ENCODE measurements around the gene TP53AIP1. TPM values are rescaled to one million over a fixed set of nuclear protein-coding genes. Genes with fewer than 3 reads are reported as not detected.
A peak's percentile ranks its signal among the peaks of the same experiment; 100 is the strongest.

The TP53AIP1 gene
- total and polyA plus RNA-seq, 2 experiments from 2014 or later, result 0.17 to 0.23 TPM

DNA sequence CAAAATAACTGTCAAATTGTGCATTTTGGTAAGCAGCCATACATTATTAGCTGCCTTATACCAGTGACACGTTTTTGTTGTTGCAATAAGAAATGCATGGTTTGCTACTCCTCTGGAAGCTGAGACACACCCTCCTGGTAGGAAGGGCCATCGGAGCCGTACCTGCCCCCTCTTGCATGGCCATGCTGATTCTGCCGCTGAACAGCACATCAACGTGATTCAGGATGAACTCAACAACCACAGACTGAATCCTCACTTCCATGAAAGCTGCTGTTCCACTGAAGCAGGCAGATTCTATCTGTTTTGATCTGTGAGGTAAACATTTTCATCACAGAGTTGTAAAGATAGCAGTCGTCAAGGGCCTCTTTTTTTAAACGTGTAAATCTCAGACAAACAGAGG lies 38.6 kb upstream of the TP53AIP1 start:
- Histone ChIP-seq H3K27me3 (no peaks in the 10 kb centered on the region), H3K36me3 (replicated peaks; ENCODE audit: insufficient read depth, low read depth) (peaks cover 3% of the 10 kb centered on the region), H3K9me2 (replicated peaks; ENCODE audit: insufficient read depth) (no peaks in the 10 kb centered on the region), H4K20me1 (ENCODE audit: insufficient read depth, poor library complexity, severe bottlenecking) (no peaks in the 10 kb centered on the region), H3K4me1 (ENCODE audit: insufficient read depth) (no peaks in the 10 kb centered on the region), H3K9me3 (ENCODE audit: low read depth) (no peaks in the 10 kb centered on the region), H3K4me2 (no peak overlapping the region), H2AFZ (no peak overlapping the region), H3K4me3 (no peak overlapping the region), H3K27ac (no peak overlapping the region), H3K79me2 (no peaks in the 10 kb centered on the region)
- no peak for TF ChIP-seq EZH2 (IDR thresholded peaks at IDR 0.05; ENCODE audit: borderline replicate concordance)
- TF ChIP-seq EZH2phosphoT487 (IDR thresholded peaks at IDR 0.05; ENCODE audit: low read depth, severe bottlenecking, unreplicated experiment), result no peak
- TF ChIP-seq, protein P1, sequence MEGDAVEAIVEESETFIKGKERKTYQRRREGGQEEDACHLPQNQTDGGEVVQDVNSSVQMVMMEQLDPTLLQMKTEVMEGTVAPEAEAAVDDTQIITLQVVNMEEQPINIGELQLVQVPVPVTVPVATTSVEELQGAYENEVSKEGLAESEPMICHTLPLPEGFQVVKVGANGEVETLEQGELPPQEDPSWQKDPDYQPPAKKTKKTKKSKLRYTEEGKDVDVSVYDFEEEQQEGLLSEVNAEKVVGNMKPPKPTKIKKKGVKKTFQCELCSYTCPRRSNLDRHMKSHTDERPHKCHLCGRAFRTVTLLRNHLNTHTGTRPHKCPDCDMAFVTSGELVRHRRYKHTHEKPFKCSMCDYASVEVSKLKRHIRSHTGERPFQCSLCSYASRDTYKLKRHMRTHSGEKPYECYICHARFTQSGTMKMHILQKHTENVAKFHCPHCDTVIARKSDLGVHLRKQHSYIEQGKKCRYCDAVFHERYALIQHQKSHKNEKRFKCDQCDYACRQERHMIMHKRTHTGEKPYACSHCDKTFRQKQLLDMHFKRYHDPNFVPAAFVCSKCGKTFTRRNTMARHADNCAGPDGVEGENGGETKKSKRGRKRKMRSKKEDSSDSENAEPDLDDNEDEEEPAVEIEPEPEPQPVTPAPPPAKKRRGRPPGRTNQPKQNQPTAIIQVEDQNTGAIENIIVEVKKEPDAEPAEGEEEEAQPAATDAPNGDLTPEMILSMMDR (IDR thresholded peaks at IDR 0.05; ENCODE audit: poor library complexity), result no peak
- WGBS (ENCODE audit: low lambda C conversion rate, missing lambda C conversion rate), result 58% methylated on average over 7 of the region's 7 CpGs
- DNase-seq (ENCODE audit: low spot score), result peak; percentile 10

- H3K9me2 ChIP-seq (replicated peaks; ENCODE audit: insufficient read depth), result no peaks in the 10 kb centered on the region
- TF ChIP-seq, protein P1 (IDR thresholded peaks at IDR 0.05; ENCODE audit: poor library complexity), result no peak
- no peak for TF ChIP-seq EZH2 (IDR thresholded peaks at IDR 0.05; ENCODE audit: borderline replicate concordance)
- TF ChIP-seq EZH2phosphoT487 (IDR thresholded peaks at IDR 0.05; ENCODE audit: low read depth, severe bottlenecking, unreplicated experiment), result no peak
- H3K79me2 ChIP-seq, result no peaks in the 10 kb centered on the region
- 97% methylated on average over 13 of the region's 13 CpGs for WGBS (ENCODE audit: low lambda C conversion rate, missing lambda C conversion rate)
- no peaks in the 10 kb centered on the region for H4K20me1 ChIP-seq (ENCODE audit: insufficient read depth, poor library complexity, severe bottlenecking)
- no peak overlapping the region for H3K4me2 ChIP-seq
- H3K36me3 ChIP-seq (replicated peaks; ENCODE audit: insufficient read depth, low read depth), result no peaks in the 10 kb centered on the region
- no peaks in the 10 kb centered on the region for H3K4me1 ChIP-seq (ENCODE audit: insufficient read depth)
- H3K9me3 ChIP-seq (ENCODE audit: low read depth), result no peaks in the 10 kb centered on the region
- no peak for DNase-seq (ENCODE audit: low spot score)
- H3K27me3 ChIP-seq, result no peaks in the 10 kb centered on the region
- H2AFZ ChIP-seq, result no peak overlapping the region
- H3K27ac ChIP-seq, result no peak overlapping the region
- no peak overlapping the region for H3K4me3 ChIP-seq
These were observed 28.0 kb upstream of the TP53AIP1 start for GRCh38 chr11:128970598-128971190.

GRCh38 chr11:128968916-128969315 lies 26.2 kb upstream of the TP53AIP1 start:
- Histone ChIP-seq H3K9me3 (ENCODE audit: low read depth) (no peaks in the 10 kb centered on the region), H4K20me1 (ENCODE audit: insufficient read depth, poor library complexity, severe bottlenecking) (no peaks in the 10 kb centered on the region), H3K9me2 (replicated peaks; ENCODE audit: insufficient read depth) (no peaks in the 10 kb centered on the region), H3K27ac (no peak overlapping the region), H3K4me2 (no peak overlapping the region), H3K27me3 (no peaks in the 10 kb centered on the region), H2AFZ (no peak overlapping the region), H3K36me3 (replicated peaks; ENCODE audit: insufficient read depth, low read depth) (no peaks in the 10 kb centered on the region), H3K79me2 (no peaks in the 10 kb centered on the region), H3K4me3 (no peak overlapping the region), H3K4me1 (ENCODE audit: insufficient read depth) (no peaks in the 10 kb centered on the region)
- TF ChIP-seq, protein P1 (IDR thresholded peaks at IDR 0.05; ENCODE audit: poor library complexity), result no peak
- no peak for TF ChIP-seq EZH2phosphoT487 (IDR thresholded peaks at IDR 0.05; ENCODE audit: low read depth, severe bottlenecking, unreplicated experiment)
- TF ChIP-seq EZH2 (IDR thresholded peaks at IDR 0.05; ENCODE audit: borderline replicate concordance), result no peak
- 96% methylated on average over 9 of the region's 9 CpGs for WGBS (ENCODE audit: low lambda C conversion rate, missing lambda C conversion rate)
- no peak for DNase-seq (ENCODE audit: low spot score)

Data from hepatocyte (in vitro differentiated cells).